Thyroid gland (tissue), 4 donors: ENCODE data around the gene GPR107.

Source experiments
- CTCF ChIP-seq, 6 experiments: fragments of 200-600 bp in 3 of 6; fragments of 450-650 bp in 3 of 6; sonication (generic) in 3 of 6; IDR thresholded peaks; one replicate each; pipeline ENCODE4 v1.5.1; 2016 to 2019; ENCODE audit warnings: antibody characterized with exemption in 6 of 6, mild to moderate bottlenecking in 2 of 6, inconsistent platforms in 1 of 6, moderate library complexity in 1 of 6
- POLR2A ChIP-seq, 2 donors: fragments of 450-650 bp; IDR thresholded peaks; one replicate each; pipeline ENCODE4 v1.6.1; 2017; ENCODE audit warnings: antibody characterized with exemption in 2 of 2, mild to moderate bottlenecking in 2 of 2, moderate library complexity in 1 of 2

GRCh38 chr9:130064621-130065020 is 10.9 kb downstream of the GPR107 start:
- TF ChIP-seq CTCF (IDR thresholded peaks at IDR 0.05), result no peak
- no peak for TF ChIP-seq POLR2A (IDR thresholded peaks at IDR 0.05)
